H1 (cell line): Measurements from ENCODE around the gene GTPBP10. TPM values are rescaled to one million over a fixed set of nuclear protein-coding genes. Genes with fewer than 3 reads are reported as not detected.
"Not testable (repeated sequence)": the region's sequence is repeated elsewhere in the genome, so short reads cannot be mapped to it uniquely, and the experiment has no call there.

Source experiments
- CTCF ChIA-PET: fragments of 300-600 bp; sonication (Branson Sonifier 250); formaldehyde crosslinking; loops from one replicate; lab custom pipeline; 2021; ENCODE audit not compliant: partially characterized antibody; lab: Charles Lee
- POLR2A ChIA-PET: fragments of 300-600 bp; sonication (Branson Sonifier 250); formaldehyde crosslinking; loops from one replicate; lab custom pipeline; 2021; ENCODE audit warnings: inconsistent platforms; ENCODE audit not compliant: partially characterized antibody; lab: Charles Lee
- DNase-seq, 2 experiments: peaks; one replicate each; pipeline versions ENCODE4 v3.0.0 to v3.0.0-alpha.2; 2010 to 2022; ENCODE audit warnings: low spot score in 2 of 2, low read depth in 1 of 2, mixed read lengths in 1 of 2
- FAIRE-seq: peaks from 2 replicates; lab custom pipeline; 2011; peaks lifted over from hg19 to GRCh38; lab: Jason Lieb, UNC
- H2AFZ ChIP-seq: 2 replicates; pipeline ENCODE4 v1.8.1; 2012; ENCODE audit warnings: low read length, inconsistent platforms
- H2AK5ac ChIP-seq: 2 replicates; pipeline ENCODE4 v1.6.1; 2013; ENCODE audit warnings: low read depth, low read length
- H2BK120ac ChIP-seq: replicated peaks from 2 replicates; pipeline ENCODE3; 2013; ENCODE audit warnings: low read depth, low read length, inconsistent platforms
- H2BK12ac ChIP-seq: 2 replicates; pipeline ENCODE4 v1.6.1; 2013; ENCODE audit warnings: low read depth, low read length
- H2BK15ac ChIP-seq: 2 replicates; pipeline ENCODE4 v1.6.1; 2013; ENCODE audit warnings: low read length
- H2BK20ac ChIP-seq: 2 replicates; pipeline ENCODE4 v1.6.1; 2013; ENCODE audit warnings: low read length
- H2BK5ac ChIP-seq: 2 replicates; pipeline ENCODE4 v1.6.1; 2013; ENCODE audit warnings: low read depth, low read length
- H3K14ac ChIP-seq: 2 replicates; pipeline ENCODE4 v1.6.1; 2013; ENCODE audit warnings: inconsistent platforms; ENCODE audit not compliant: insufficient read length
- H3K18ac ChIP-seq: 2 replicates; pipeline ENCODE4 v1.6.1; 2013; ENCODE audit warnings: low read length; ENCODE audit errors: extremely low read depth
- H3K23ac ChIP-seq: 2 replicates; pipeline ENCODE4 v1.6.1; 2013; ENCODE audit warnings: inconsistent platforms; ENCODE audit not compliant: insufficient read length
- H3K23me2 ChIP-seq: 2 replicates; pipeline ENCODE4 v1.6.1; 2013; ENCODE audit warnings: low read depth, low read length
- H3K27ac ChIP-seq: 2 replicates; pipeline ENCODE4 v1.6.1; 2011; ENCODE audit warnings: low read depth, low read length, inconsistent platforms
- H3K27me3 ChIP-seq, 4 experiments: replicated peaks in 1 of 4; 1 replicate in 1 of 4; 2 replicates in 3 of 4; pipeline versions ENCODE4 v1.6.1 to v1.8.1; 2011 to 2013; ENCODE audit warnings: low read length in 3 of 4, mild to moderate bottlenecking in 3 of 4, inconsistent platforms in 2 of 4, mixed read lengths in 2 of 4, moderate library complexity in 1 of 4; ENCODE audit not compliant: control insufficient read depth in 3 of 4, insufficient read depth in 3 of 4; ENCODE audit errors: extremely low read depth in 1 of 4
- H3K36me3 ChIP-seq, 4 experiments: 2 replicates each; pipeline versions ENCODE4 v1.6.1 to v1.8.1; 2011 to 2013; ENCODE audit warnings: mild to moderate bottlenecking in 4 of 4, low read length in 3 of 4, moderate library complexity in 2 of 4, control low read depth in 1 of 4, inconsistent platforms in 1 of 4; ENCODE audit not compliant: insufficient read depth in 4 of 4, control insufficient read depth in 2 of 4
- H3K4ac ChIP-seq: replicated peaks from 2 replicates; pipeline ENCODE3; 2013; ENCODE audit warnings: low read length, low read depth, mixed read lengths, inconsistent platforms; ENCODE audit not compliant: insufficient read length
- H3K4me1 ChIP-seq, 4 experiments: replicated peaks in 1 of 4; 1 replicate in 1 of 4; 2 replicates in 3 of 4; pipeline versions ENCODE4 v1.6.1 to v1.8.1; 2011 to 2013; ENCODE audit warnings: low read length in 3 of 4, inconsistent platforms in 2 of 4, mixed read lengths in 1 of 4; ENCODE audit not compliant: insufficient read depth in 4 of 4, control insufficient read depth in 3 of 4
- H3K4me2 ChIP-seq, 2 experiments: 2 replicates each; pipeline versions ENCODE4 v1.6.1 to v1.8.1; 2011 to 2013; ENCODE audit warnings: low read depth in 2 of 2, low read length in 2 of 2, control low read depth in 1 of 2, inconsistent platforms in 1 of 2, mild to moderate bottlenecking in 1 of 2; ENCODE audit not compliant: insufficient read depth in 1 of 2
- H3K4me3 ChIP-seq, 4 experiments: fragments of 200-600, 300-600 bp in 1 of 4; sonication (generic), shearing (Covaris generic), sonication (Bioruptor Twin) in 1 of 4; 2 replicates each; pipeline versions ENCODE4 v1.5.1 to v1.8.1; 2011 to 2016; ENCODE audit warnings: low read length in 4 of 4, low read depth in 3 of 4, control low read depth in 2 of 4, inconsistent platforms in 2 of 4, mild to moderate bottlenecking in 2 of 4, mixed read lengths in 1 of 4, moderate library complexity in 1 of 4; ENCODE audit not compliant: insufficient read depth in 2 of 4; ENCODE audit errors: extremely low read depth in 1 of 4
- H3K56ac ChIP-seq: replicated peaks from 2 replicates; pipeline ENCODE3; 2013; ENCODE audit warnings: low read depth, mild to moderate bottlenecking, mixed read lengths, low read length, inconsistent platforms; ENCODE audit not compliant: insufficient read length
- H3K79me1 ChIP-seq: 2 replicates; pipeline ENCODE4 v1.6.1; 2013; ENCODE audit warnings: low read depth, low read length, control low read depth
- H3K79me2 ChIP-seq, 2 experiments: 2 replicates each; pipeline versions ENCODE4 v1.6.1 to v1.8.1; 2012 to 2013; ENCODE audit warnings: low read length in 2 of 2, mild to moderate bottlenecking in 2 of 2, inconsistent platforms in 1 of 2; ENCODE audit not compliant: insufficient read depth in 2 of 2, control insufficient read depth in 1 of 2
- H3K9ac ChIP-seq, 4 experiments: replicated peaks in 1 of 4; 1 replicate in 1 of 4; 2 replicates in 3 of 4; pipeline versions ENCODE4 v1.6.1 to v1.8.1; 2011 to 2013; ENCODE audit warnings: low read depth in 3 of 4, low read length in 3 of 4, control low read depth in 2 of 4, mild to moderate bottlenecking in 2 of 4, moderate library complexity in 2 of 4, inconsistent platforms in 1 of 4; ENCODE audit errors: extremely low read depth in 1 of 4
- H3K9me3 ChIP-seq, 2 experiments: 2 replicates each; pipeline versions ENCODE4 v1.6.1 to v1.8.1; 2012 to 2013; ENCODE audit warnings: mild to moderate bottlenecking in 2 of 2, moderate library complexity in 2 of 2, control low read depth in 1 of 2, inconsistent platforms in 1 of 2, low read depth in 1 of 2, low read length in 1 of 2, mixed read lengths in 1 of 2; ENCODE audit not compliant: insufficient read depth in 2 of 2
- H4K20me1 ChIP-seq, 2 experiments: replicated peaks in 1 of 2; 2 replicates each; pipeline versions ENCODE3 to v1.8.1; 2011 to 2013; ENCODE audit warnings: inconsistent platforms in 2 of 2, low read length in 2 of 2, mild to moderate bottlenecking in 1 of 2; ENCODE audit not compliant: insufficient read depth in 2 of 2, control insufficient read depth in 1 of 2
- H4K5ac ChIP-seq: 2 replicates; pipeline ENCODE4 v1.6.1; 2013; ENCODE audit warnings: low read length, low read depth, mixed read lengths, inconsistent platforms; ENCODE audit not compliant: insufficient read length
- H4K8ac ChIP-seq: 2 replicates; pipeline ENCODE4 v1.8.0; 2013; ENCODE audit warnings: mild to moderate bottlenecking, moderate library complexity, low read length, inconsistent platforms; ENCODE audit not compliant: insufficient read depth; ENCODE audit errors: extremely low read depth
- H4K91ac ChIP-seq: replicated peaks from 2 replicates; pipeline ENCODE3; 2013; ENCODE audit warnings: low read length, mixed read lengths, inconsistent platforms; ENCODE audit not compliant: insufficient read length
- WGBS, 2 experiments: shearing (Covaris generic) in 1 of 2; methylation state at CpG; one replicate each; pipeline versions ENCODE4 v1.1.6 to v1.1.7; 2013 to 2015; ENCODE audit warnings: low lambda C conversion rate in 2 of 2, mixed read lengths in 2 of 2, inconsistent platforms in 1 of 2, low coverage in 1 of 2, missing lambda C conversion rate in 1 of 2; ENCODE audit not compliant: insufficient replicate concordance in 2 of 2, insufficient coverage in 1 of 2, insufficient read length in 1 of 2; ENCODE audit errors: extremely low coverage in 1 of 2, missing lambda C conversion rate in 1 of 2; 5-methylcytosine and 5-hydroxymethylcytosine counted together
- polyA plus RNA-seq, 7 experiments: library from polyadenylated mRNA; depleted of rRNA in 3 of 7; stranded (reverse) in 5 of 7; unstranded in 2 of 7; fragments of >200 nt in 5 of 7; fragments of 200-250 nt in 2 of 7; gene quantifications; 1 replicate in 5 of 7; 2 replicates in 1 of 7; 4 replicates in 1 of 7; pipeline versions ENCODE4 v1.2.1 to v1.2.3, GENCODE V29; 2011 to 2013; ENCODE audit warnings: missing spikeins in 2 of 7, mixed read lengths in 2 of 7
- total RNA-seq: library from RNA; stranded (reverse); fragmentation: NEBNext Ultra II Directional; extraction: Animal tissue kit (Norgen Biotek cat#: 25700); gene quantifications from 2 replicates; pipeline ENCODE4 v1.2.1, GENCODE V29; 2021

GTPBP10 gene
- total and polyA plus RNA-seq, 2 of the 8 experiments (the other 6 are each of a cell fraction or from before 2014, with no cell fraction given), result 4.4 to 21.2 TPM

GRCh38 chr7:90350032-90350431 is 3.5 kb downstream of the GTPBP10 start:
- H4K8ac ChIP-seq, DNase-seq, H3K56ac ChIP-seq, H3K14ac ChIP-seq, H2AFZ ChIP-seq, H4K20me1 ChIP-seq, H2BK12ac ChIP-seq, H3K36me3 ChIP-seq, H2AK5ac ChIP-seq, FAIRE-seq, H4K91ac ChIP-seq, H3K4ac ChIP-seq, POLR2A ChIA-PET, H3K4me3 ChIP-seq, H3K4me2 ChIP-seq, H3K9ac ChIP-seq, H3K4me1 ChIP-seq, H2BK120ac ChIP-seq, H3K79me1 ChIP-seq, H3K23me2 ChIP-seq, H3K23ac ChIP-seq, CTCF ChIA-PET, H2BK20ac ChIP-seq, H3K27me3 ChIP-seq, H2BK5ac ChIP-seq, H2BK15ac ChIP-seq, H3K27ac ChIP-seq, H3K18ac ChIP-seq, H4K5ac ChIP-seq, H3K9me3 ChIP-seq: not testable (repeated sequence)
- peaks cover 4 to 43% of the 10 kb centered on the region in 2 experiments; a peak in 3 of 4 replicates for H3K79me2 ChIP-seq
- 83% methylated on average over 3 of the region's 3 CpGs; no CpG with 5 or more reads in 1 of the 2 experiments for WGBS, 2 experiments
